ENCODE measurements around the gene INSC. TPM values are rescaled to one million over a fixed set of nuclear protein-coding genes. Genes with fewer than 3 reads are reported as not detected.

INSC gene
- total RNA-seq, 2 donors from 2014 or later = 0.87 to 2.0 TPM

DNA sequence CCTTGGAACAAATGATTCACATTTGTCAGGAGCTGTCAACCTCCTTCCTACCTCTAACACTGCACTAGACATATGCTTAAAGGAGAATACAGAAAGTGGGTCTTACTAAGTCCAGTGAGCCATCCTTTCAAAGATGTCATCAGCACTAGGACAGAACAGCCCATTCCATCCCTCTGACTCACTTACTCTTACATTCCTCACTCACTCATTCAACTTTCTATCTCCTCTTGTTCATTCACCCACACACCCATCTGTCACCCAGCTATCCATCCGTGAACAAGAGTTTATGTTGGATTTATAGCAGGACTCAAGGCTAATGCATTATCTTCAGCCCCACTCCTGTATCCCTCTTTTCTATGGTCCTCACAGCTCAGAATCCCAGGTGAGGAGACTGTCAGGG, 9.1 kb downstream of the INSC start:
- no peak overlapping the region for H3K4me3 ChIP-seq
- no peak for DNase-seq (ENCODE audit: low spot score)
- H3K27me3 ChIP-seq (replicated peaks; ENCODE audit: insufficient read depth) = no peaks in the 10 kb centered on the region
- H3K27ac ChIP-seq = no peak overlapping the region
- TF ChIP-seq POLR2A (IDR thresholded peaks at IDR 0.05) (no peak), POLR2AphosphoS5 (IDR thresholded peaks at IDR 0.05) (no peak)
- TF ChIP-seq, protein P1, sequence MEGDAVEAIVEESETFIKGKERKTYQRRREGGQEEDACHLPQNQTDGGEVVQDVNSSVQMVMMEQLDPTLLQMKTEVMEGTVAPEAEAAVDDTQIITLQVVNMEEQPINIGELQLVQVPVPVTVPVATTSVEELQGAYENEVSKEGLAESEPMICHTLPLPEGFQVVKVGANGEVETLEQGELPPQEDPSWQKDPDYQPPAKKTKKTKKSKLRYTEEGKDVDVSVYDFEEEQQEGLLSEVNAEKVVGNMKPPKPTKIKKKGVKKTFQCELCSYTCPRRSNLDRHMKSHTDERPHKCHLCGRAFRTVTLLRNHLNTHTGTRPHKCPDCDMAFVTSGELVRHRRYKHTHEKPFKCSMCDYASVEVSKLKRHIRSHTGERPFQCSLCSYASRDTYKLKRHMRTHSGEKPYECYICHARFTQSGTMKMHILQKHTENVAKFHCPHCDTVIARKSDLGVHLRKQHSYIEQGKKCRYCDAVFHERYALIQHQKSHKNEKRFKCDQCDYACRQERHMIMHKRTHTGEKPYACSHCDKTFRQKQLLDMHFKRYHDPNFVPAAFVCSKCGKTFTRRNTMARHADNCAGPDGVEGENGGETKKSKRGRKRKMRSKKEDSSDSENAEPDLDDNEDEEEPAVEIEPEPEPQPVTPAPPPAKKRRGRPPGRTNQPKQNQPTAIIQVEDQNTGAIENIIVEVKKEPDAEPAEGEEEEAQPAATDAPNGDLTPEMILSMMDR (IDR thresholded peaks at IDR 0.05) = no peak
- WGBS = 63% methylated on average over 1 of the region's 1 CpG
- H3K36me3 ChIP-seq = no peaks in the 10 kb centered on the region
- H3K4me1 ChIP-seq (replicated peaks) = no peaks in the 10 kb centered on the region
- intact Hi-C loops (cut with DNase I) = no loop called here
- no peaks in the 10 kb centered on the region for H3K9me3 ChIP-seq

DNA sequence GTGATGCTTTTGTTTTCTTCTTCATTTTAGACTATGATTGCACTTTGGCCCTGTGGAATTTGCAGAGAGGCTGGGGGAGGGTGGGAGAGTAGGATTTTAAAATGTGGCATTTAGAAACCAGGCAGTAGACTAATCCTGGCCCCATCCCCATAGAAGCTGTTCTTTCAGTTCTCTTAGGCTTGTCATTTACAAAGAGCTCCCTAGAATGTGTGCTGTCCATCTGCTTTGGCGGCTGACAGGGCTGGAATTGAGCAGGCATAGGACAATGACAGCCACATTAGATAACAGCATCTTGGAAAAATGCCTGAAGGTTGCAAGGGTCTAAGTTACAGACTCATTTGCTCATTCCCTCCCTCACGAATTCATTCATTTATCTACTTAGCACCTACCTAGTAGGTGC, 9.8 kb downstream of the INSC start:
- H3K9me3 ChIP-seq = no peaks in the 10 kb centered on the region
- no peaks in the 10 kb centered on the region for H3K27me3 ChIP-seq (replicated peaks; ENCODE audit: insufficient read depth)
- intact Hi-C loops (cut with DNase I) = no loop called here
- no peak overlapping the region for H3K27ac ChIP-seq
- TF ChIP-seq POLR2A (IDR thresholded peaks at IDR 0.05) = no peak
- TF ChIP-seq POLR2AphosphoS5 (IDR thresholded peaks at IDR 0.05) = no peak
- TF ChIP-seq, protein P1 (IDR thresholded peaks at IDR 0.05) = no peak
- WGBS = 54% methylated on average over 2 of the region's 2 CpGs
- DNase-seq (ENCODE audit: low spot score) = no peak
- H3K4me3 ChIP-seq = no peak overlapping the region
- H3K4me1 ChIP-seq (replicated peaks) = no peaks in the 10 kb centered on the region
- no peaks in the 10 kb centered on the region for H3K36me3 ChIP-seq

DNA sequence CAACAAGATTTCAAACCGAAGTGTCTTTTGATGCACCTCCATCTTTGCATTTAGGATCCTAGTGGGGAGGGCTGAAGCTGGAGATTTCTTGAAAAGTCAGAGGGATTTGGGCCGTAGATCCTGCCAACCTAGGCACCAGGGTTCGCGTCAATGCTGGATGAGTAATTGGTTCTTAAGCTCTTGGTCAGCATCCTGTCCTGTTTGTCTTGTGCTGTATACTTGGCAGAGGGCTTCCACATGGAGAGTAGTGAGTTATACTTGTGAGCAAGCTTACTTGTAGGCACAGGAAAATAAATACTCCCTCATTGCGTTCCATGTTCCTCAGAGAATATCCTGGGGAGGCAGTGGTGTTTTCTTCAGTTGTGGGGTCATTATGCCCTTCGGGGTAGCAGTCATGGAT, 12.6 kb downstream of the INSC start:
- DNase-seq (ENCODE audit: low spot score) = no peak
- Histone ChIP-seq H3K27me3 (replicated peaks; ENCODE audit: insufficient read depth) (no peaks in the 10 kb centered on the region), H3K4me3 (no peak overlapping the region), H3K27ac (no peak overlapping the region), H3K36me3 (no peaks in the 10 kb centered on the region), H3K4me1 (replicated peaks) (no peaks in the 10 kb centered on the region), H3K9me3 (no peaks in the 10 kb centered on the region)
- TF ChIP-seq POLR2A (IDR thresholded peaks at IDR 0.05) (no peak), POLR2AphosphoS5 (IDR thresholded peaks at IDR 0.05) (no peak)
- TF ChIP-seq, protein P1 (IDR thresholded peaks at IDR 0.05) = no peak
- intact Hi-C loops (cut with DNase I) = no loop called here
- 85% methylated on average over 6 of the region's 6 CpGs for WGBS

DNA sequence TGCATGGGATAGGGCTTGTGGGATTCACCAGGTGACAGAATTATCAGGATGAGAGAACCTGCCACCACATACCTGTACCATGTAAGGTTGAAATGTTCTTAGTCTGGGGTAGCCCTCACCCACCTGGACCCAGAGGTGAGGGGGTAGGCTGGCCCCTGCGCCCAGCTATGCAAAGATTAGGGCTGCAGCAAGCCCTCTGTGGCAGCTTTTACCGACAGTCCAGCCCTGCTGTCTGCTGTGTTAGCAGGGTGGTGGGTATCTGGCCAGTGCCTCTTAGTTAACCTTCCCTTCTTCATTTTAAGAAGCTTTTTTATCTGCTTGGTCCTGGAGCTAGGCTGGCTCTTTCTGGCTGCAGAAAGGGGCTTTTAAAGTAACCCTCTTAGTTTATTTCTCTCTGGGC, 13.9 kb downstream of the INSC start:
- no peaks in the 10 kb centered on the region for H3K27me3 ChIP-seq (replicated peaks; ENCODE audit: insufficient read depth)
- no peaks in the 10 kb centered on the region for H3K36me3 ChIP-seq
- TF ChIP-seq, protein P1 (IDR thresholded peaks at IDR 0.05) = no peak
- no peak for TF ChIP-seq POLR2A (IDR thresholded peaks at IDR 0.05)
- TF ChIP-seq POLR2AphosphoS5 (IDR thresholded peaks at IDR 0.05) = no peak
- no peak for DNase-seq (ENCODE audit: low spot score)
- 68% methylated on average over 2 of the region's 2 CpGs for WGBS
- no peak overlapping the region for H3K27ac ChIP-seq
- no peak overlapping the region for H3K4me3 ChIP-seq
- intact Hi-C loops (cut with DNase I) = no loop called here
- H3K9me3 ChIP-seq = no peaks in the 10 kb centered on the region
- H3K4me1 ChIP-seq (replicated peaks) = no peaks in the 10 kb centered on the region

DNA sequence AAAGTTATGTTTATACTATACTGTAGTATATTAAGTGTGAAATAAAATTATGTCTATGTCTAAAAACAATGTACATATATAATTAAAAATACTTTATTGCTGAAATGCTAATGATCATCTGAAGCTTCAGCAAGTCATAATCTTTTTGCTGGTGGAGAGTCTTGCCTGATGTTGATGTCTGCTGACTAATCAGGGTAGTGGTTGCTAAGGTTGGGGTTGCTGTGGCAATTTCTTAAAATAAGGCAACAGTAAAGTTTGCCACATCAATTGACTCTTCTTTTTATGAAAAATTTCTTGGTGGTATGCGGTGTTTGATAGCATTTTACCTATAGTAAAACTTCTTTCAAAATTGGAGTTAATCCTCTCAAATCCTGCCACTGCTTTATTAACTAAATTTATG, 21.4 kb downstream of the INSC start:
- WGBS = 95% methylated on average over 1 of the region's 1 CpG
- TF ChIP-seq POLR2AphosphoS5 (IDR thresholded peaks at IDR 0.05) (no peak), POLR2A (IDR thresholded peaks at IDR 0.05) (no peak)
- TF ChIP-seq, protein P1 (IDR thresholded peaks at IDR 0.05) = no peak
- no peak overlapping the region for H3K27ac ChIP-seq

More for the DNA sequence above, 21.4 kb downstream of the INSC start:
- H3K4me1 ChIP-seq (replicated peaks) = no peaks in the 10 kb centered on the region
- no peaks in the 10 kb centered on the region for H3K27me3 ChIP-seq (replicated peaks; ENCODE audit: insufficient read depth)
- intact Hi-C loops (cut with DNase I) = no loop called here
- H3K9me3 ChIP-seq = no peaks in the 10 kb centered on the region
- DNase-seq (ENCODE audit: low spot score) = no peak
- no peak overlapping the region for H3K4me3 ChIP-seq
- H3K36me3 ChIP-seq = no peaks in the 10 kb centered on the region

All from prostate gland (tissue), 2 donors.